ENCODE data around the gene FANCI.
A peak's percentile ranks its signal among the peaks of the same experiment; 100 is the strongest.

The FANCI gene

GRCh38 chr15:89243691-89244573, at the start of gene FANCI:
Gene FANCI, plus strand, starts transcription at chr15:89243979. Its CDS starts 3,669 bp downstream, at chr15:89247648.
- peak; percentile 92 to 99 (median 96) for DNase-seq
- intact Hi-C loops (cut with DNase I), result loop anchor here (5.0 kb wide), 1 partner anchor 37 kb away; no protein-coding TSS in a partner anchor

GRCh38 chr15:89194608-89195007, 49.2 kb upstream of the FANCI start:
- no peak for DNase-seq

GRCh38 chr15:89195836-89196235, 47.9 kb upstream of the FANCI start:
- intact Hi-C loops (cut with DNase I), result no loop called here
- no peak for DNase-seq

More at GRCh38 chr15:89194608-89195007, 49.2 kb upstream of the FANCI start:
- intact Hi-C loops (cut with DNase I), result no loop called here

- intact Hi-C loops (cut with DNase I), result no loop called here
- DNase-seq, result no peak
Observed at GRCh38 chr15:89196241-89196640, 47.5 kb upstream of the FANCI start.

GRCh38 chr15:89196994-89197393, 46.8 kb upstream of the FANCI start:
- no peak for DNase-seq
- intact Hi-C loops (cut with DNase I), result no loop called here

GRCh38 chr15:89197503-89197971, 46.2 kb upstream of the FANCI start:
- DNase-seq, result peak; percentile 54 to 95 (median 63)

GRCh38 chr15:89198196-89198595, 45.6 kb upstream of the FANCI start:
- no peak for DNase-seq
- intact Hi-C loops (cut with DNase I), result no loop called here

More at GRCh38 chr15:89197503-89197971, 46.2 kb upstream of the FANCI start:
- intact Hi-C loops (cut with DNase I), result no loop called here

- peak in 1 of 10 donors; percentile 19 for DNase-seq
- intact Hi-C loops (cut with DNase I), result no loop called here
Observed at GRCh38 chr15:89198934-89199333, 44.8 kb upstream of the FANCI start.

GRCh38 chr15:89199746-89200145, 44.0 kb upstream of the FANCI start:
- DNase-seq, result peak in 3 of 10 donors; percentile 51 to 91 (median 53)
- intact Hi-C loops (cut with DNase I), result no loop called here

GRCh38 chr15:89200182-89200581, 43.6 kb upstream of the FANCI start:
- DNase-seq, result no peak
- intact Hi-C loops (cut with DNase I), result no loop called here

- DNase-seq, result peak in 1 of 10 donors; percentile 67
- intact Hi-C loops (cut with DNase I), result no loop called here
Observed at GRCh38 chr15:89201465-89202005, 42.2 kb upstream of the FANCI start.

- peak in 1 of 10 donors; percentile 15 for DNase-seq
- intact Hi-C loops (cut with DNase I), result no loop called here
Observed at GRCh38 chr15:89203705-89204273, 40.0 kb upstream of the FANCI start.

- intact Hi-C loops (cut with DNase I), result loop anchor here (5.0 kb wide), 1 partner anchor 36 kb away; the partner anchor contains the start of gene FANCI
- peak in 1 of 10 donors; percentile 45 for DNase-seq
Observed at GRCh38 chr15:89205991-89206585, 37.7 kb upstream of the FANCI start.

GRCh38 chr15:89206908-89207331, 36.9 kb upstream of the FANCI start:
- intact Hi-C loops (cut with DNase I), result loop anchor here (1.0 to 5.0 kb wide), 2 partner anchors 35 to 93 kb away; partner anchors contain the start of gene FANCI
- DNase-seq, result peak; percentile 55 to 97 (median 82)

- no peak for DNase-seq
- intact Hi-C loops (cut with DNase I), result loop anchor here (5.0 kb wide), 1 partner anchor 34 kb away; the partner anchor contains the start of gene FANCI
Observed at GRCh38 chr15:89208256-89208655, 35.5 kb upstream of the FANCI start.

- intact Hi-C loops (cut with DNase I), result loop anchor here (5.0 kb wide), 1 partner anchor 33 kb away; the partner anchor contains the start of gene FANCI
- no peak for DNase-seq
Observed at GRCh38 chr15:89209057-89209456, 34.7 kb upstream of the FANCI start.

GRCh38 chr15:89211678-89212170, 32.1 kb upstream of the FANCI start:
- DNase-seq, result no peak
- intact Hi-C loops (cut with DNase I), result loop anchor here (10.0 kb wide), 1 partner anchor 213 kb away; no protein-coding TSS in a partner anchor

GRCh38 chr15:89215627-89216026, 28.2 kb upstream of the FANCI start:
- intact Hi-C loops (cut with DNase I), result loop anchor here (10.0 kb wide), 1 partner anchor 209 kb away; no protein-coding TSS in a partner anchor
- no peak for DNase-seq

GRCh38 chr15:89217031-89217430, 26.7 kb upstream of the FANCI start:
- intact Hi-C loops (cut with DNase I), result loop anchor here (10.0 kb wide), 1 partner anchor 208 kb away; no protein-coding TSS in a partner anchor
- DNase-seq, result no peak
